Left ventricle myocardium inferior (tissue), 1 donor: Measurements from ENCODE around the gene RAB1A. TPM values are rescaled to one million over a fixed set of nuclear protein-coding genes. Genes with fewer than 3 reads are reported as not detected.
A peak's percentile ranks its signal among the peaks of the same experiment; 100 is the strongest.

Experiments
- DNase-seq: peaks from one replicate; pipeline ENCODE4 v3.0.0-alpha.2; 2020
- H3K27ac ChIP-seq: fragments of 200-600 bp; replicated peaks from 2 replicates; pipeline ENCODE4 v1.8.0; 2021
- H3K27me3 ChIP-seq: fragments of 200-600 bp; 2 replicates; pipeline ENCODE4 v1.8.0; 2021; ENCODE audit warnings: low read depth
- H3K36me3 ChIP-seq: fragments of 200-600 bp; 2 replicates; pipeline ENCODE4 v1.8.0; 2021
- H3K4me1 ChIP-seq: fragments of 200-600 bp; 2 replicates; pipeline ENCODE4 v1.8.0; 2021
- H3K4me3 ChIP-seq: fragments of 200-600 bp; 2 replicates; pipeline ENCODE4 v1.8.0; 2021; ENCODE audit warnings: mild to moderate bottlenecking, moderate library complexity
- H3K9me3 ChIP-seq: fragments of 200-600 bp; replicated peaks from 2 replicates; pipeline ENCODE4 v1.8.0; 2021
- intact Hi-C: fragments of 100-400 bp; cut with micrococcal nuclease; formaldehyde crosslinking; loops from one replicate; pipeline ENCODE4 v1.11.0; 2022
- total RNA-seq: library from RNA; stranded (reverse); fragmentation: NEBNext Ultra II Directional; extraction: Animal tissue kit (Norgen Biotek cat#: 25700); gene quantifications from one replicate; pipeline ENCODE4 v1.2.1, GENCODE V29; 2021
- TF ChIP-seq, protein P1 (sequence below): fragments of 200-600 bp; IDR thresholded peaks from 2 replicates; pipeline ENCODE4 v1.8.0; 2021; ENCODE audit warnings: antibody characterized with exemption, mild to moderate bottlenecking, borderline replicate concordance
- donor health status: DM: no; HTN: yes; CAD: no; lungs with severe emphysema.

RAB1A gene
- total RNA-seq, 1 donor from 2014 or later, result 115 TPM

DNA sequence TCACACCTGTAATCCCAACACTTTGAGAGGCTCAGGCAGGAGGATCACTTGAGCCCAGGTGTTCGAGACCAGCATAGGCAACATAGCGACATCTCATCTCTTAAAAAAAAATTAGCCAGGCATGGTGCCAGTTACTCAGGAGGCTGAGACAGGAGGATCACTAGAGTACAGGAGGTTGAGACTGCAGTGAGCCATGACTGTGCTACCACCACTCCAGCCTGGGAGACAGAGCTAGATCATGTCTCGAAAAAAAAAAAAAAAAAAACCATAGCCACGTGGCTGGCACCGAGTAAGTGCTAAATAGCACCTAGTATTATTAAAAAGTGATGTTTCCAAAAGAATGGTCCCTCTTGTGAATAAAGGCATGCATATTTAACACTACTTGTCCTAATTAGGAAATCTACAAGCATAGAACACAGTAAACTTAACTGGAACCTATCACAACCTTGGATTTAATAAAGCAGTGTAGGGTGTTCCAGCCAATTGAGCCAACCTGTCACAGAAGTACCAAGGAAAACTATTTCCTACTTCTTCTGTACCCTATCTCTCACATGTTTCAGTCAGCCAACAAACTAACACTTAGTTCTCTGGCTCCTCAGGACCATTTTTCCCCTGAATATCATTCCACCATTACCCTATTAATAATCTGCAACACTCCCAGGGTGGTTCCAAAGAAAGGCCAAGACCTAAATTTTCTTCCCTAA is 8.8 kb downstream of the RAB1A start:
- H3K27me3 ChIP-seq, result no peaks in the 10 kb centered on the region
- peak overlapping the region; percentile 48 for H3K27ac ChIP-seq
- H3K36me3 ChIP-seq, result no peaks in the 10 kb centered on the region
- intact Hi-C loops, result no loop called here
- H3K9me3 ChIP-seq, result no peaks in the 10 kb centered on the region
- DNase-seq, result no peak
- peaks cover 99% of the 10 kb centered on the region for H3K4me1 ChIP-seq
- TF ChIP-seq, protein P1, sequence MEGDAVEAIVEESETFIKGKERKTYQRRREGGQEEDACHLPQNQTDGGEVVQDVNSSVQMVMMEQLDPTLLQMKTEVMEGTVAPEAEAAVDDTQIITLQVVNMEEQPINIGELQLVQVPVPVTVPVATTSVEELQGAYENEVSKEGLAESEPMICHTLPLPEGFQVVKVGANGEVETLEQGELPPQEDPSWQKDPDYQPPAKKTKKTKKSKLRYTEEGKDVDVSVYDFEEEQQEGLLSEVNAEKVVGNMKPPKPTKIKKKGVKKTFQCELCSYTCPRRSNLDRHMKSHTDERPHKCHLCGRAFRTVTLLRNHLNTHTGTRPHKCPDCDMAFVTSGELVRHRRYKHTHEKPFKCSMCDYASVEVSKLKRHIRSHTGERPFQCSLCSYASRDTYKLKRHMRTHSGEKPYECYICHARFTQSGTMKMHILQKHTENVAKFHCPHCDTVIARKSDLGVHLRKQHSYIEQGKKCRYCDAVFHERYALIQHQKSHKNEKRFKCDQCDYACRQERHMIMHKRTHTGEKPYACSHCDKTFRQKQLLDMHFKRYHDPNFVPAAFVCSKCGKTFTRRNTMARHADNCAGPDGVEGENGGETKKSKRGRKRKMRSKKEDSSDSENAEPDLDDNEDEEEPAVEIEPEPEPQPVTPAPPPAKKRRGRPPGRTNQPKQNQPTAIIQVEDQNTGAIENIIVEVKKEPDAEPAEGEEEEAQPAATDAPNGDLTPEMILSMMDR, result no peak
- H3K4me3 ChIP-seq, result no peak overlapping the region

DNA sequence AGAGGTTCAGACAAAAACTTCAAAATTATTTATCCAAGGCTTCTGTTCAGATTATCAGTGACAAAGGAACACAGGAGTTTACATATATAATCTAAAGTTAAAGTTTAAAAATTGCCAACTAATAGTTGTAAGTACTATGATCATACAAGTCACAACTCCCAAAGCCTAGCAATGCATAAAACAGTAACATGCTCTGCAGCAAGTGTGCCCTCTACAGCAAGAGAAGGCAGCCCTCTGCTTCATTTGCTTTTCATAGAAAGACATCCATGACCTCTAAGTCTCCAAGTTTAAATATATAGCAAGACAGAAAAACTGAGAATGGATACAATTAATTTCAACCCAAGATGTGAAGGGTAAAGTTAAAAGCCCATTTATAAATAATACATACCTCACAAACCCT is 13.3 kb downstream of the RAB1A start:
- intact Hi-C loops, result no loop called here
- Histone ChIP-seq H3K4me1 (peaks cover 97% of the 10 kb centered on the region), H3K4me3 (no peak overlapping the region), H3K9me3 (no peaks in the 10 kb centered on the region), H3K27me3 (no peaks in the 10 kb centered on the region), H3K27ac (no peak overlapping the region), H3K36me3 (no peaks in the 10 kb centered on the region)
- TF ChIP-seq, protein P1, result no peak
- no peak for DNase-seq

DNA sequence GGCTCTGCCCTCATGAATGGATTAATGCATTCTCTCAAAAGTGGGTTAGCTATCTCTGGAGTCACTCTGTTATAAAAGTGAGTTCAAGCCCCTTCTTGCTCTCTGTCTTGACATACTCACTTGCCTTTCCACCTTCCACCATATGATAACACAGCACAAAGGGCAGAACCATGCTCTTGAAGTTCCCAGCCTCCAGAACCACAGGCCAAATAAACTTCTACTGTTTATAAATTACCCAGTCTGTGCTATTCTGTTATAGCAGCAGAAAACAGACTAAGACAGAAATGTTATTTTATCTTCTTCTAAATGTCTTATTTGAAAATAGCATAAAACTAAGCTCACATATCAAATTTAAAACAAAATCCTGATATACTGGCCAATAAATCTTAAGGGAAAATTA is 15.0 kb downstream of the RAB1A start:
- Histone ChIP-seq H3K27ac (no peak overlapping the region), H3K4me1 (peaks cover 91% of the 10 kb centered on the region), H3K36me3 (peaks cover 4% of the 10 kb centered on the region), H3K27me3 (no peaks in the 10 kb centered on the region), H3K9me3 (no peaks in the 10 kb centered on the region), H3K4me3 (no peak overlapping the region)
- TF ChIP-seq, protein P1, result no peak
- DNase-seq, result no peak
- intact Hi-C loops, result no loop called here

DNA sequence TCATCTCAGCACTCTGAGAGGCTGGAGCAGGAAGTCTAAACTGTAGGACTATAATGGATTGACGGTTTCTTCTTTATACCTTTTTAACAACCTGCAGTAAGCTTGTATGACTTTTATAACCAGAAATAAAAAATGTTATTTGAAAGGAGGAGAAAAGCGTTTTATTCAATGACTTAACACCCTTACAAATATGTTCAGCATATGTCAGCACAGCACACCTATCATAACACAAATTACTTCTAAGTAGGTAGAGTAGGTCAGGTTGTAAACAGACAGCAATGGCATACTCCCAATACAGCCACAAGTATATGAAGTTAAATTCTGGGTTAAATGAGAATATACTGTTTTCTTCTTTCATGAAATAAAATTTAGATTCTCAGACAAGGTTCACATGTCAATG is 16.1 kb downstream of the RAB1A start:
- Histone ChIP-seq H3K36me3 (peaks cover 4% of the 10 kb centered on the region), H3K9me3 (no peaks in the 10 kb centered on the region), H3K4me3 (no peak overlapping the region), H3K27me3 (no peaks in the 10 kb centered on the region), H3K4me1 (peaks cover 80% of the 10 kb centered on the region), H3K27ac (no peak overlapping the region)
- no peak for DNase-seq
- intact Hi-C loops, result no loop called here
- TF ChIP-seq, protein P1, result no peak

DNA sequence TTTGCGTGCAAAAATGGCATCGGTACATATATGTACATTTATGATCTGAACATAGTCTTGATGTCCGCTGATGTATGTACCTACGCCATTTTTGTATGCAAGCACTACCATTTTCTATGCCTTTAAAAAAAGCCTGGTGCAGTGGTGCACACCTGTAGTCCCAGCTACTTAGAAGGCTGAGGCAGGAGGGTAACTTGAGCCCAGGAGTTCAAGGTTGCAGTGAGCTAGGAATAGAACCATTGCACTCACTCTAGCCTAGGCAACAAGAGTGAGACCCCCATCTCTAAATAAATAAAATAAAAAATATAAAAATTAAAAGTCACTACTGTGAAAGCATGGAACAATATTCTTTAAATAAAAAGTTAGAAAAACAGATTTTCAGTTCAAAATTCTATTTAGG is 16.7 kb downstream of the RAB1A start:
- intact Hi-C loops, result no loop called here
- Histone ChIP-seq H3K36me3 (peaks cover 4% of the 10 kb centered on the region), H3K4me3 (no peak overlapping the region), H3K9me3 (no peaks in the 10 kb centered on the region), H3K27ac (no peak overlapping the region), H3K27me3 (no peaks in the 10 kb centered on the region), H3K4me1 (peaks cover 80% of the 10 kb centered on the region)
- DNase-seq, result no peak
- TF ChIP-seq, protein P1, result no peak
